Colonic mucosa (tissue), 4 donors: ENCODE measurements around the gene CHD9NB. TPM values are rescaled to one million over a fixed set of nuclear protein-coding genes. Genes with fewer than 3 reads are reported as not detected.

ENCODE experiments used
- DNase-seq: peaks from one replicate; pipeline ENCODE4 v3.0.0-alpha.2; 2020
- H3K27ac ChIP-seq: fragments of 200-600 bp; one replicate; pipeline ENCODE4 v1.8.0; 2021
- H3K27me3 ChIP-seq: fragments of 200-600 bp; one replicate; pipeline ENCODE4 v1.8.0; 2021
- H3K36me3 ChIP-seq: fragments of 200-600 bp; one replicate; pipeline ENCODE4 v1.8.0; 2021
- H3K4me1 ChIP-seq: fragments of 200-600 bp; one replicate; pipeline ENCODE4 v1.8.0; 2021; ENCODE audit warnings: mild to moderate bottlenecking
- H3K4me3 ChIP-seq: fragments of 200-600 bp; one replicate; pipeline ENCODE4 v1.8.0; 2021
- H3K9ac ChIP-seq, 2 donors: one replicate each; pipeline ENCODE4 v1.7.0; 2013; ENCODE audit warnings: control low read depth in 2 of 2, low read depth in 2 of 2, low read length in 2 of 2
- H3K9me3 ChIP-seq: fragments of 200-600 bp; one replicate; pipeline ENCODE4 v1.8.0; 2021
- CTCF ChIP-seq: fragments of 200-600 bp; IDR thresholded peaks from one replicate; pipeline ENCODE4 v1.8.0; 2022; ENCODE audit warnings: antibody characterized with exemption, mild to moderate bottlenecking
- intact Hi-C: fragments of 100-400 bp; cut with DNase I; formaldehyde crosslinking; loops from one replicate; pipeline ENCODE4 v1.14.1; 2022
- total RNA-seq, 2 donors: library from RNA; stranded (reverse); fragmentation: NEBNext Ultra II Directional in 1 of 2; extraction: Animal tissue kit (Norgen Biotek cat#: 25700) in 1 of 2; gene quantifications; one replicate each; pipeline ENCODE4 v1.2.1, GENCODE V29; 2021
- donor health status: healthy.
- donor health status: DM: no; HTN: no; CAD: no.
- donor health status: DM: no; HTN: no; CAD: no.

CHD9NB gene
- total RNA-seq, 2 donors from 2014 or later: 2.5 to 5.6 TPM

- Histone ChIP-seq H3K27me3 (no peaks in the 10 kb centered on the region), H3K9me3 (no peaks in the 10 kb centered on the region), H3K27ac (no peak overlapping the region), H3K4me3 (no peak overlapping the region), H3K4me1 (peaks cover 12% of the 10 kb centered on the region), H3K9ac (peak overlapping the region in 1 of 2 donors; percentile 54), H3K36me3 (no peaks in the 10 kb centered on the region)
- no peak for TF ChIP-seq CTCF
- DNase-seq: no peak
- intact Hi-C loops: no loop called here
Measured at GRCh38 chr16:53085931-53086421, 33.3 kb upstream of the CHD9NB start.

- Histone ChIP-seq H3K9me3 (no peaks in the 10 kb centered on the region), H3K27ac (no peak overlapping the region), H3K9ac (peak overlapping the region in 1 of 2 donors; percentile 54), H3K4me3 (no peak overlapping the region), H3K27me3 (no peaks in the 10 kb centered on the region), H3K4me1 (peaks cover 9% of the 10 kb centered on the region), H3K36me3 (no peaks in the 10 kb centered on the region)
- DNase-seq: no peak
- intact Hi-C loops: no loop called here
- no peak for TF ChIP-seq CTCF
Measured at GRCh38 chr16:53085369-53085843, 32.7 kb upstream of the CHD9NB start.

- DNase-seq: no peak
- Histone ChIP-seq H3K4me3 (no peak overlapping the region), H3K36me3 (no peaks in the 10 kb centered on the region), H3K27ac (no peak overlapping the region), H3K4me1 (peaks cover 3% of the 10 kb centered on the region), H3K27me3 (no peaks in the 10 kb centered on the region), H3K9ac (no peak overlapping the region), H3K9me3 (no peaks in the 10 kb centered on the region)
- TF ChIP-seq CTCF: no peak
- intact Hi-C loops: no loop called here
Measured at GRCh38 chr16:53084746-53085334, 32.1 kb upstream of the CHD9NB start.

GRCh38 chr16:53084141-53084541, 31.4 kb upstream of the CHD9NB start:
- H3K27me3 ChIP-seq: no peaks in the 10 kb centered on the region
- H3K9me3 ChIP-seq: no peaks in the 10 kb centered on the region
- H3K36me3 ChIP-seq: no peaks in the 10 kb centered on the region
- DNase-seq: no peak
- H3K27ac ChIP-seq: no peak overlapping the region
- no peak overlapping the region for H3K9ac ChIP-seq
- H3K4me1 ChIP-seq: no peaks in the 10 kb centered on the region
- intact Hi-C loops: no loop called here
- no peak for TF ChIP-seq CTCF
- no peak overlapping the region for H3K4me3 ChIP-seq

GRCh38 chr16:53083119-53083518, 30.4 kb upstream of the CHD9NB start:
- H3K9ac ChIP-seq: no peak overlapping the region
- no peak for DNase-seq
- no peaks in the 10 kb centered on the region for H3K9me3 ChIP-seq
- no peaks in the 10 kb centered on the region for H3K36me3 ChIP-seq
- no peaks in the 10 kb centered on the region for H3K27me3 ChIP-seq
- no peak overlapping the region for H3K27ac ChIP-seq
- TF ChIP-seq CTCF: no peak
- H3K4me1 ChIP-seq: no peaks in the 10 kb centered on the region
- H3K4me3 ChIP-seq: no peak overlapping the region
- intact Hi-C loops: no loop called here
